HepG2 (cell line): ENCODE measurements around the gene ATG4D. TPM values are rescaled to one million over a fixed set of nuclear protein-coding genes. Genes with fewer than 3 reads are reported as not detected.
A peak's percentile ranks its signal among the peaks of the same experiment; 100 is the strongest.

Source experiments
- DPF2 ChIP-seq: sonication (generic); formaldehyde crosslinking; IDR thresholded peaks from 2 replicates; pipeline ENCODE4 v1.4.0; 2020; ENCODE audit warnings: mild to moderate bottlenecking, low read depth, missing genetic modification reagents, borderline replicate concordance
- GATAD2A ChIP-seq: IDR thresholded peaks from 2 replicates; pipeline ENCODE4 v1.6.1; 2016
- GZF1 ChIP-seq: sonication (generic); formaldehyde crosslinking; IDR thresholded peaks from 2 replicates; pipeline ENCODE4 v1.5.1; 2020; ENCODE audit warnings: mild to moderate bottlenecking, missing genetic modification reagents
- IRX3 ChIP-seq: sonication (generic); formaldehyde crosslinking; IDR thresholded peaks from 2 replicates; pipeline ENCODE4 v1.8.1; 2023; ENCODE audit warnings: mild to moderate bottlenecking, low read depth, missing genetic modification reagents, borderline replicate concordance
- MTA3 ChIP-seq: sonication (generic); formaldehyde crosslinking; IDR thresholded peaks from 2 replicates; pipeline ENCODE4 v1.4.0; 2020; ENCODE audit warnings: missing genetic modification reagents
- PITX1 ChIP-seq: sonication (generic); formaldehyde crosslinking; IDR thresholded peaks from 2 replicates; pipeline ENCODE4 v1.5.1; 2020; ENCODE audit warnings: mild to moderate bottlenecking, missing genetic modification reagents
- RXRA ChIP-seq: sonication (generic); formaldehyde crosslinking; IDR thresholded peaks from 2 replicates; pipeline ENCODE4 v1.5.1; 2020; ENCODE audit warnings: missing genetic modification reagents
- SIX1 ChIP-seq: sonication (generic); formaldehyde crosslinking; IDR thresholded peaks from 2 replicates; pipeline ENCODE4 v1.4.0; 2020; ENCODE audit warnings: missing genetic modification reagents, borderline replicate concordance
- SP140L ChIP-seq: sonication (generic); formaldehyde crosslinking; IDR thresholded peaks from 2 replicates; pipeline ENCODE4 v1.4.0; 2020; ENCODE audit warnings: missing genetic modification reagents, borderline replicate concordance
- TP53 ChIP-seq: sonication (generic); formaldehyde crosslinking; conservative IDR thresholded peaks from 2 replicates; pipeline ENCODE4 v1.4.0; 2020; ENCODE audit warnings: missing genetic modification reagents
- ZFAT ChIP-seq: sonication (generic); formaldehyde crosslinking; conservative IDR thresholded peaks from 2 replicates; pipeline ENCODE4 v1.8.1; 2023; ENCODE audit warnings: missing genetic modification reagents, inconsistent platforms
- ZNF260 ChIP-seq: sonication (generic); formaldehyde crosslinking; IDR thresholded peaks from 2 replicates; pipeline ENCODE4 v1.4.0; 2020; ENCODE audit warnings: missing genetic modification reagents, low read depth, mild to moderate bottlenecking, borderline replicate concordance
- ZNF781 ChIP-seq: sonication (generic); formaldehyde crosslinking; IDR thresholded peaks from 2 replicates; pipeline ENCODE4 v1.5.1; 2020; ENCODE audit warnings: borderline replicate concordance, mild to moderate bottlenecking, missing genetic modification reagents; ENCODE audit errors: not compliant biosample characterization
- polyA plus RNA-seq, 8 experiments: library from polyadenylated mRNA; depleted of rRNA in 3 of 8; stranded (reverse) in 7 of 8; unstranded in 1 of 8; fragments of >200 nt; fragmentation: Illumina TruSeq in 4 of 8; extraction: Trizol in 4 of 8; gene quantifications; 2 replicates each; pipeline versions ENCODE4 v1.2.1 to v1.2.3, GENCODE V29; 2011 to 2016; ENCODE audit warnings: low read depth in 4 of 8, missing spikeins in 1 of 8, mixed read lengths in 1 of 8; ENCODE audit not compliant: insufficient read depth in 1 of 8
- total RNA-seq, 5 experiments: library from RNA; depleted of rRNA; stranded (reverse); fragments of >200 nt; fragmentation: Illumina TruSeq; extraction: Trizol; gene quantifications; 2 replicates each; pipeline ENCODE4 v1.2.3, GENCODE V29; 2016; ENCODE audit warnings: low read depth in 1 of 5
- TF ChIP-seq, protein P1 (sequence below): sonication (generic); formaldehyde crosslinking; IDR thresholded peaks from 2 replicates; pipeline ENCODE4 v1.4.0; 2020; ENCODE audit warnings: mild to moderate bottlenecking, missing genetic modification reagents
- TF ChIP-seq, protein P2 (sequence below): sonication (generic); formaldehyde crosslinking; IDR thresholded peaks from 2 replicates; pipeline ENCODE4 v1.8.1; 2022; ENCODE audit warnings: mild to moderate bottlenecking, missing genetic modification reagents
- TF ChIP-seq, protein P3 (sequence below): sonication (generic); formaldehyde crosslinking; IDR thresholded peaks from 2 replicates; pipeline ENCODE4 v1.5.1; 2020; ENCODE audit warnings: missing genetic modification reagents, mild to moderate bottlenecking, borderline replicate concordance
- TF ChIP-seq, protein P4 (sequence below): fragments of 450-650 bp; IDR thresholded peaks from 2 replicates; pipeline ENCODE4 v1.6.1; 2017; ENCODE audit warnings: mild to moderate bottlenecking
- TF ChIP-seq, protein P5 (sequence below): sonication (generic); formaldehyde crosslinking; IDR thresholded peaks from 2 replicates; pipeline ENCODE4 v1.5.1; 2020; ENCODE audit warnings: missing genetic modification reagents, mild to moderate bottlenecking, borderline replicate concordance
- TF ChIP-seq, protein P6 (sequence below): IDR thresholded peaks from 2 replicates; pipeline ENCODE4 v1.6.1; 2016; ENCODE audit warnings: low read depth, borderline replicate concordance

Gene ATG4D
- total and polyA plus RNA-seq, 2 of the 13 experiments (the other 11 are each of a cell fraction or from before 2014, with no cell fraction given) = 17.8 to 19.0 TPM

DNA sequence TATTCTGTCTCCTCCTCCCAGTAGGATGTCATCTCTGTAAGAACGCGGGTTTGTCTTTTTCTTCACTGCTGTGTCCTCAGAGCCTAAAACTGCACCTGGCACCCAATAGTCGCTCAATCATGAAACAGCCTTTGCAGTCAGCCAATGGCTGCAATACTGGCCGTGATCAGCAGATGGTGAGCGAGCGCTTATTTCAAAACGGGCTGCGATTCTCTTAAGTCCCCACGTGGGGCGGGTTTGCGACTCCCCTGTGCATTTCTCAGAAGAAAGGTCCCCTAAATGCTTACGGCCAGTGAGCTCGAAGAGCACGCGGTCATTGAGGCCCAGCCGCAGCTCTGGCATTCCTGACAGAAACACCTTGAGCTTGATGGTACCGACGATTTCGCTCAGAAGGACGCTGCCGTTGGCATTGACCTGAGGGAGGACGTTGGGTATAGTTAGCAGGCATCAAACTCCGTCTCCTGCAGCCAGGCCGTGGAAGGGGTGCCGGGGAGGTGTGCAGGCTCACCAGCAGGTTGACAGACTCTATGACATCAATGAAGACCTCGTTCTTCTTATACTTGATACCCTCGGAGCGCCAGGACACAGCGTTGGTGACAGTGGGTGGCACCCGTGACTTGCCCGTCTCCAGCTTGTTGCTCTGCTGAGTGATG lies 37.4 kb downstream of the ATG4D start (continued):
- TF ChIP-seq GATAD2A (CRISPR knock-in tag) (peak; percentile 50; the same call in 1 of the 2 replicates), GZF1 (CRISPR knock-in tag) (no peak), SIX1 (CRISPR knock-in tag) (no peak), IRX3 (CRISPR knock-in tag) (no peak), ZFAT (CRISPR knock-in tag) (no peak), DPF2 (CRISPR knock-in tag) (no peak), MTA3 (CRISPR knock-in tag) (no peak), PITX1 (CRISPR knock-in tag) (no peak), SP140L (no peak), RXRA (CRISPR knock-in tag) (peak; percentile 29; the same call in 1 of the 2 replicates), ZNF781 (CRISPR knock-in tag) (no peak), TP53 (CRISPR knock-in tag) (no peak), ZNF260 (CRISPR knock-in tag) (no peak)
- TF ChIP-seq, protein P1, sequence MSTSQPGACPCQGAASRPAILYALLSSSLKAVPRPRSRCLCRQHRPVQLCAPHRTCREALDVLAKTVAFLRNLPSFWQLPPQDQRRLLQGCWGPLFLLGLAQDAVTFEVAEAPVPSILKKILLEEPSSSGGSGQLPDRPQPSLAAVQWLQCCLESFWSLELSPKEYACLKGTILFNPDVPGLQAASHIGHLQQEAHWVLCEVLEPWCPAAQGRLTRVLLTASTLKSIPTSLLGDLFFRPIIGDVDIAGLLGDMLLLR (CRISPR knock-in tag) = 0 out of 2 replicates have a peak, but pooled peaks have one; percentile 12
- TF ChIP-seq, protein P2, sequence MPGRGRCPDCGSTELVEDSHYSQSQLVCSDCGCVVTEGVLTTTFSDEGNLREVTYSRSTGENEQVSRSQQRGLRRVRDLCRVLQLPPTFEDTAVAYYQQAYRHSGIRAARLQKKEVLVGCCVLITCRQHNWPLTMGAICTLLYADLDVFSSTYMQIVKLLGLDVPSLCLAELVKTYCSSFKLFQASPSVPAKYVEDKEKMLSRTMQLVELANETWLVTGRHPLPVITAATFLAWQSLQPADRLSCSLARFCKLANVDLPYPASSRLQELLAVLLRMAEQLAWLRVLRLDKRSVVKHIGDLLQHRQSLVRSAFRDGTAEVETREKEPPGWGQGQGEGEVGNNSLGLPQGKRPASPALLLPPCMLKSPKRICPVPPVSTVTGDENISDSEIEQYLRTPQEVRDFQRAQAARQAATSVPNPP (CRISPR knock-in tag) = no peak
- TF ChIP-seq, protein P3, sequence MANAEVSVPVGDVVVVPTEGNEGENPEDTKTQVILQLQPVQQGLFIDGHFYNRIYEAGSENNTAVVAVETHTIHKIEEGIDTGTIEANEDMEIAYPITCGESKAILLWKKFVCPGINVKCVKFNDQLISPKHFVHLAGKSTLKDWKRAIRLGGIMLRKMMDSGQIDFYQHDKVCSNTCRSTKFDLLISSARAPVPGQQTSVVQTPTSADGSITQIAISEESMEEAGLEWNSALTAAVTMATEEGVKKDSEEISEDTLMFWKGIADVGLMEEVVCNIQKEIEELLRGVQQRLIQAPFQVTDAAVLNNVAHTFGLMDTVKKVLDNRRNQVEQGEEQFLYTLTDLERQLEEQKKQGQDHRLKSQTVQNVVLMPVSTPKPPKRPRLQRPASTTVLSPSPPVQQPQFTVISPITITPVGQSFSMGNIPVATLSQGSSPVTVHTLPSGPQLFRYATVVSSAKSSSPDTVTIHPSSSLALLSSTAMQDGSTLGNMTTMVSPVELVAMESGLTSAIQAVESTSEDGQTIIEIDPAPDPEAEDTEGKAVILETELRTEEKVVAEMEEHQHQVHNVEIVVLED (CRISPR knock-in tag) = no peak; the same call in 1 of the 2 replicates
- TF ChIP-seq, protein P4, sequence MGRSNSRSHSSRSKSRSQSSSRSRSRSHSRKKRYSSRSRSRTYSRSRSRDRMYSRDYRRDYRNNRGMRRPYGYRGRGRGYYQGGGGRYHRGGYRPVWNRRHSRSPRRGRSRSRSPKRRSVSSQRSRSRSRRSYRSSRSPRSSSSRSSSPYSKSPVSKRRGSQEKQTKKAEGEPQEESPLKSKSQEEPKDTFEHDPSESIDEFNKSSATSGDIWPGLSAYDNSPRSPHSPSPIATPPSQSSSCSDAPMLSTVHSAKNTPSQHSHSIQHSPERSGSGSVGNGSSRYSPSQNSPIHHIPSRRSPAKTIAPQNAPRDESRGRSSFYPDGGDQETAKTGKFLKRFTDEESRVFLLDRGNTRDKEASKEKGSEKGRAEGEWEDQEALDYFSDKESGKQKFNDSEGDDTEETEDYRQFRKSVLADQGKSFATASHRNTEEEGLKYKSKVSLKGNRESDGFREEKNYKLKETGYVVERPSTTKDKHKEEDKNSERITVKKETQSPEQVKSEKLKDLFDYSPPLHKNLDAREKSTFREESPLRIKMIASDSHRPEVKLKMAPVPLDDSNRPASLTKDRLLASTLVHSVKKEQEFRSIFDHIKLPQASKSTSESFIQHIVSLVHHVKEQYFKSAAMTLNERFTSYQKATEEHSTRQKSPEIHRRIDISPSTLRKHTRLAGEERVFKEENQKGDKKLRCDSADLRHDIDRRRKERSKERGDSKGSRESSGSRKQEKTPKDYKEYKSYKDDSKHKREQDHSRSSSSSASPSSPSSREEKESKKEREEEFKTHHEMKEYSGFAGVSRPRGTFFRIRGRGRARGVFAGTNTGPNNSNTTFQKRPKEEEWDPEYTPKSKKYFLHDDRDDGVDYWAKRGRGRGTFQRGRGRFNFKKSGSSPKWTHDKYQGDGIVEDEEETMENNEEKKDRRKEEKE = no peak
- TF ChIP-seq, protein P5, sequence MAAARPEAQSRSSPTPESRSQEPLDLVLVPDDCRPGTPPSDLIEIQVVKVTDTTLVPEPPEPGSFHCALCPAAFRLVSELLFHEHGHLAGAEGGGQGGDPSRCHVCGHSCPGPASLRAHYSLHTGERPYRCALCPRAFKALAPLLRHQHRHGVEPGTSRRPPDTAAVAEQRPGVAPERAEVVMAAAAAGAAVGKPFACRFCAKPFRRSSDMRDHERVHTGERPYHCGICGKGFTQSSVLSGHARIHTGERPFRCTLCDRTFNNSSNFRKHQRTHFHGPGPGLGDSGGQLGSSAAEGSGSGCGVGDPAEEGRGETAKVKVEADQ (CRISPR knock-in tag) = no peak
- TF ChIP-seq, protein P6, sequence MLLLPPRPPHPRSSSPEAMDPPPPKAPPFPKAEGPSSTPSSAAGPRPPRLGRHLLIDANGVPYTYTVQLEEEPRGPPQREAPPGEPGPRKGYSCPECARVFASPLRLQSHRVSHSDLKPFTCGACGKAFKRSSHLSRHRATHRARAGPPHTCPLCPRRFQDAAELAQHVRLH (CRISPR knock-in tag) = peak; percentile 39; the same call in 1 of the 2 replicates
